ENCODE data around the gene ARHGAP22.

GRCh38 chr10:48431871-48432270 lies 173.0 kb downstream of the ARHGAP22 start:
- TF ChIP-seq CTCF (conservative IDR thresholded peaks at IDR 0.05; ENCODE audit: low read depth, low read length) = no peak
- no peak for TF ChIP-seq MXI1 (IDR thresholded peaks at IDR 0.05; ENCODE audit: borderline replicate concordance, low read depth, low read length)
- TF ChIP-seq MAFK (IDR thresholded peaks at IDR 0.05; ENCODE audit: low read depth, low read length) = no peak
- no peak for TF ChIP-seq SMC3 (IDR thresholded peaks at IDR 0.05; ENCODE audit: low read depth, low read length)
- TF ChIP-seq FOS (IDR thresholded peaks at IDR 0.05; ENCODE audit: low read depth, low read length) = no peak
- TF ChIP-seq CEBPB (IDR thresholded peaks at IDR 0.05; ENCODE audit: low read depth, low read length) = no peak
- TF ChIP-seq USF2 (IDR thresholded peaks at IDR 0.05; ENCODE audit: low read depth, low read length) = no peak
- TF ChIP-seq POLR2A (IDR thresholded peaks at IDR 0.05; ENCODE audit: low read depth, low read length) = no peak

Data from IMR-90 (cell line).